ENCODE results near the gene DUXA. TPM values are rescaled to one million over a fixed set of nuclear protein-coding genes. Genes with fewer than 3 reads are reported as not detected.

Gene DUXA
- total and polyA plus RNA-seq, 10 of the 15 experiments (the other 5 are each of a cell fraction or from before 2014, with no cell fraction given): not detected

GRCh38 chr19:57171551-57172081, 4.3 kb upstream of the DUXA start (continued):
- TF ChIP-seq ZBTB4 (CRISPR knock-in tag; IDR thresholded peaks at IDR 0.05) (no peak), SP1 (IDR thresholded peaks at IDR 0.05; ENCODE audit: low read depth, low read length) (no peak)

DNA sequence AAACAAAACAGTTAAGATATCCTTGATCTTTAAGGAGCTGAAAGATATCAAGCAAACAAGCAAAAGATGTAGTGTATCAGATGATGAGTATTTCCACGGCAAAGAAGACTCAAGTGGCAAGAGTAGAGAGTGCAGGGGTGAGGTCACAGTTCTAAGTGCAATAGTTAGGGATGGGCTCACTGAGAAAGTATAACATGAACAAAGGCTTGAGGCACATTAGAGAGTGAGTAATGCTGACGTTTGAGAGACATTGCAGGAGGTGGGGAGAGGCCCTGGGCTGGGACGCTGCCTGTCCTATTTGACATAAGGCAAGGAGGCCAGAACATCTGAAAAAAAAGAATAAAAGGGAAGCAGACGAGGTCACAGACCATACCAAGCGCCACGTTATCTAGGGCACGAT, 1.4 kb downstream of the DUXA start:
- Histone ChIP-seq H3K36me3 (ENCODE audit: control insufficient read depth in 2 of 2, insufficient read depth in 2 of 2, low read length in 1 of 2) (no peaks in the 10 kb centered on the region), H3K4me1 (ENCODE audit: control insufficient read depth, insufficient read depth, low read length) (no peaks in the 10 kb centered on the region), H3K79me2 (ENCODE audit: control insufficient read depth, insufficient read depth, low read length) (no peaks in the 10 kb centered on the region), H3K27me3 (replicated peaks in 1 of 2; ENCODE audit: control insufficient read depth in 2 of 2, insufficient read depth in 2 of 2, low read length in 1 of 2) (no peaks in the 10 kb centered on the region), H2AFZ (ENCODE audit: control insufficient read depth, low read depth, low read length) (no peak overlapping the region), H3K4me2 (ENCODE audit: control insufficient read depth, insufficient read depth) (no peak overlapping the region), H3K27ac (ENCODE audit: control insufficient read depth, insufficient read depth) (no peak overlapping the region), H3K4me3 (no peak overlapping the region), H3K9me3 (replicated peaks; ENCODE audit: control insufficient read depth, insufficient read depth, low read length) (no peaks in the 10 kb centered on the region; the same call in 2 of the 3 replicates), H4K20me1 (ENCODE audit: control insufficient read depth, insufficient read depth) (no peaks in the 10 kb centered on the region), H3K9ac (ENCODE audit: control insufficient read depth, insufficient read depth, low read length) (no peak overlapping the region)
- DNase-seq (ENCODE audit: low read depth, low spot score) (no peak), FAIRE-seq (no peak), ATAC-seq (no peak)
- POLR2A ChIA-PET: interaction anchor here (0.7 kb wide), 1 partner anchor 75 kb away, joined by 5 read pairs; no protein-coding TSS in a partner anchor
- SMC1A ChIA-PET (ENCODE audit: uncharacterized antibody, unreplicated experiment): no interaction called here
- RAD21 ChIA-PET (ENCODE audit: unreplicated experiment): no interaction called here
- in situ Hi-C loops (cut with MboI) (no loop called here), intact Hi-C loops (cut with micrococcal nuclease; ENCODE audit: unreplicated experiment) (no loop called here)
- 60% methylated on average over 7 of the region's 7 CpGs for WGBS (ENCODE audit: insufficient coverage, insufficient replicate concordance, low lambda C conversion rate, missing lambda C conversion rate)
- CTCF ChIA-PET: no interaction called here
- no TSS peak for BruUV-seq (replicated peaks)
- no peak for TF ChIP-seq SIX5 (IDR thresholded peaks at IDR 0.05; ENCODE audit: low read depth, low read length, severe bottlenecking)
- TF ChIP-seq YBX1 (IDR thresholded peaks at IDR 0.05): no peak
- TF ChIP-seq E4F1 (IDR thresholded peaks at IDR 0.05; ENCODE audit: borderline replicate concordance, partially characterized antibody): no peak
- no peak for TF ChIP-seq MEF2B (IDR thresholded peaks at IDR 0.05; ENCODE audit: partially characterized antibody, poor library complexity, severe bottlenecking)
- no peak for TF ChIP-seq BCL11A (IDR thresholded peaks at IDR 0.05; ENCODE audit: low read depth, low read length)
- TF ChIP-seq, protein P1, sequence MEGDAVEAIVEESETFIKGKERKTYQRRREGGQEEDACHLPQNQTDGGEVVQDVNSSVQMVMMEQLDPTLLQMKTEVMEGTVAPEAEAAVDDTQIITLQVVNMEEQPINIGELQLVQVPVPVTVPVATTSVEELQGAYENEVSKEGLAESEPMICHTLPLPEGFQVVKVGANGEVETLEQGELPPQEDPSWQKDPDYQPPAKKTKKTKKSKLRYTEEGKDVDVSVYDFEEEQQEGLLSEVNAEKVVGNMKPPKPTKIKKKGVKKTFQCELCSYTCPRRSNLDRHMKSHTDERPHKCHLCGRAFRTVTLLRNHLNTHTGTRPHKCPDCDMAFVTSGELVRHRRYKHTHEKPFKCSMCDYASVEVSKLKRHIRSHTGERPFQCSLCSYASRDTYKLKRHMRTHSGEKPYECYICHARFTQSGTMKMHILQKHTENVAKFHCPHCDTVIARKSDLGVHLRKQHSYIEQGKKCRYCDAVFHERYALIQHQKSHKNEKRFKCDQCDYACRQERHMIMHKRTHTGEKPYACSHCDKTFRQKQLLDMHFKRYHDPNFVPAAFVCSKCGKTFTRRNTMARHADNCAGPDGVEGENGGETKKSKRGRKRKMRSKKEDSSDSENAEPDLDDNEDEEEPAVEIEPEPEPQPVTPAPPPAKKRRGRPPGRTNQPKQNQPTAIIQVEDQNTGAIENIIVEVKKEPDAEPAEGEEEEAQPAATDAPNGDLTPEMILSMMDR (IDR thresholded peaks at IDR 0.05 in 2 of 3, conservative IDR thresholded peaks at IDR 0.05 in 1 of 3; ENCODE audit: control insufficient read depth in 2 of 3, extremely low read depth in 1 of 3, insufficient read depth in 1 of 3, low read depth in 3 of 3, low read length in 3 of 3): no peak
- no peak for TF ChIP-seq HDGF (IDR thresholded peaks at IDR 0.05)
- TF ChIP-seq BMI1 (IDR thresholded peaks at IDR 0.05; ENCODE audit: borderline replicate concordance): no peak
- TF ChIP-seq, protein P2, sequence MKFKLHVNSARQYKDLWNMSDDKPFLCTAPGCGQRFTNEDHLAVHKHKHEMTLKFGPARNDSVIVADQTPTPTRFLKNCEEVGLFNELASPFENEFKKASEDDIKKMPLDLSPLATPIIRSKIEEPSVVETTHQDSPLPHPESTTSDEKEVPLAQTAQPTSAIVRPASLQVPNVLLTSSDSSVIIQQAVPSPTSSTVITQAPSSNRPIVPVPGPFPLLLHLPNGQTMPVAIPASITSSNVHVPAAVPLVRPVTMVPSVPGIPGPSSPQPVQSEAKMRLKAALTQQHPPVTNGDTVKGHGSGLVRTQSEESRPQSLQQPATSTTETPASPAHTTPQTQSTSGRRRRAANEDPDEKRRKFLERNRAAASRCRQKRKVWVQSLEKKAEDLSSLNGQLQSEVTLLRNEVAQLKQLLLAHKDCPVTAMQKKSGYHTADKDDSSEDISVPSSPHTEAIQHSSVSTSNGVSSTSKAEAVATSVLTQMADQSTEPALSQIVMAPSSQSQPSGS (IDR thresholded peaks at IDR 0.05; ENCODE audit: low read length): no peak
- no peak for TF ChIP-seq ZZZ3 (IDR thresholded peaks at IDR 0.05; ENCODE audit: control insufficient read depth, insufficient read length, low read depth)

All from GM12878 (cell line).